ENCODE measurements around the gene DHX35.

The DHX35 gene

DNA sequence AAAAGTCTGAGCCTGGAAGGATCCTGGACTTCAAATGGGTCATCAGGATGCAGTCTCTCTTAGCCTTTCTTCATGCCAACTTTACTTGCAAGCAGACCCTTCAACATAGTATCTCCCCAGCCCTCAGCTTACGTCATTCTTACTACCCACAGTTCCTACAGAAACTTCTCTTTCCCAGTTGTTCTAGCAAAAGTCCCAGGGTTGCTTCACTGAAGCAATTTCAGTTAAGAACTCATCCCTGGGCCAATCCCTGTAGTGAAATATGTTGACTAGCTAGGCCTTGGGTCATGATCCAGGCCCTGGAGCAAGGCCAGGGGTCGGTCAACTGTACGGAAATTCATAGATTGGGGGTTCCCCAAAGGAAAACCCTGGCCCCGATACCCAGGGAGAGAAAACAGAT, 44.5 kb upstream of the DHX35 start (continued):
- TF ChIP-seq, protein P1, sequence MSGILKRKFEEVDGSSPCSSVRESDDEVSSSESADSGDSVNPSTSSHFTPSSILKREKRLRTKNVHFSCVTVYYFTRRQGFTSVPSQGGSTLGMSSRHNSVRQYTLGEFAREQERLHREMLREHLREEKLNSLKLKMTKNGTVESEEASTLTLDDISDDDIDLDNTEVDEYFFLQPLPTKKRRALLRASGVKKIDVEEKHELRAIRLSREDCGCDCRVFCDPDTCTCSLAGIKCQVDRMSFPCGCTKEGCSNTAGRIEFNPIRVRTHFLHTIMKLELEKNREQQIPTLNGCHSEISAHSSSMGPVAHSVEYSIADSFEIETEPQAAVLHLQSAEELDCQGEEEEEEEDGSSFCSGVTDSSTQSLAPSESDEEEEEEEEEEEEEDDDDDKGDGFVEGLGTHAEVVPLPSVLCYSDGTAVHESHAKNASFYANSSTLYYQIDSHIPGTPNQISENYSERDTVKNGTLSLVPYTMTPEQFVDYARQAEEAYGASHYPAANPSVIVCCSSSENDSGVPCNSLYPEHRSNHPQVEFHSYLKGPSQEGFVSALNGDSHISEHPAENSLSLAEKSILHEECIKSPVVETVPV (CRISPR knock-in tag; IDR thresholded peaks at IDR 0.05): no peak
- no peak for TF ChIP-seq SNAI2 (CRISPR knock-in tag; IDR thresholded peaks at IDR 0.05)
- TF ChIP-seq ESRRG (CRISPR knock-in tag; IDR thresholded peaks at IDR 0.05): no peak
- TF ChIP-seq BACH2 (CRISPR knock-in tag; IDR thresholded peaks at IDR 0.05; ENCODE audit: borderline replicate concordance): no peak
- no peak for TF ChIP-seq ZNF8 (CRISPR knock-in tag; IDR thresholded peaks at IDR 0.05)

DNA sequence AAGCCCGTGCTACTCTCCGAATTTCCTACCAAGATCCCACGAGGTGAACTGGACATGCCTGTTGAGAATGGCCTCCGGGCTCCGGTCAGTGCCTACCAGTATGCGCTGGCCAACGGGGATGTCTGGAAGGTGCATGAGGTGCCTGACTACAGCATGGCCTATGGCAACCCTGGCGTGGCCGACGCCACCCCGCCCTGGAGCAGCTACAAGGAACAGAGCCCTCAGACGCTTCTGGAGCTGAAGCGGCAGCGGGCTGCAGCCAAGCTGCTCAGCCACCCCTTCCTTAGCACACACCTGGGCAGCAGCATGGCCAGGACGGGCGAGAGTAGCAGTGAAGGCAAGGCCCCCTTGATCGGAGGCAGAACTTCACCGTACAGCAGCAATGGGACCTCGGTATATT, 44.0 kb upstream of the DHX35 start:
- ATAC-seq: no peak
- TF ChIP-seq CREB5 (CRISPR knock-in tag; IDR thresholded peaks at IDR 0.05; ENCODE audit: low read depth) (no peak), GLIS3 (CRISPR knock-in tag; IDR thresholded peaks at IDR 0.05) (no peak), ZC3H10 (CRISPR knock-in tag; IDR thresholded peaks at IDR 0.05) (no peak), ARNTL (CRISPR knock-in tag; IDR thresholded peaks at IDR 0.05; ENCODE audit: borderline replicate concordance, low read depth) (no peak), CSDC2 (CRISPR knock-in tag; IDR thresholded peaks at IDR 0.05) (no peak), ZNF70 (CRISPR knock-in tag; IDR thresholded peaks at IDR 0.05) (no peak), RARB (CRISPR knock-in tag; IDR thresholded peaks at IDR 0.05) (no peak), TCF4 (CRISPR knock-in tag; IDR thresholded peaks at IDR 0.05; ENCODE audit: borderline replicate concordance) (no peak), OSR1 (CRISPR knock-in tag; IDR thresholded peaks at IDR 0.05) (no peak), ZFP3 (CRISPR knock-in tag; IDR thresholded peaks at IDR 0.05) (no peak), ISL1 (CRISPR knock-in tag; IDR thresholded peaks at IDR 0.05) (no peak), ZFP30 (CRISPR knock-in tag; IDR thresholded peaks at IDR 0.05) (no peak), PPARA (CRISPR knock-in tag; IDR thresholded peaks at IDR 0.05; ENCODE audit: borderline replicate concordance) (no peak), SNAI2 (CRISPR knock-in tag; IDR thresholded peaks at IDR 0.05) (no peak), ESRRG (CRISPR knock-in tag; IDR thresholded peaks at IDR 0.05) (no peak), ZNF8 (CRISPR knock-in tag; IDR thresholded peaks at IDR 0.05) (no peak), BACH2 (CRISPR knock-in tag; IDR thresholded peaks at IDR 0.05; ENCODE audit: borderline replicate concordance) (no peak)
- TF ChIP-seq, protein P2, sequence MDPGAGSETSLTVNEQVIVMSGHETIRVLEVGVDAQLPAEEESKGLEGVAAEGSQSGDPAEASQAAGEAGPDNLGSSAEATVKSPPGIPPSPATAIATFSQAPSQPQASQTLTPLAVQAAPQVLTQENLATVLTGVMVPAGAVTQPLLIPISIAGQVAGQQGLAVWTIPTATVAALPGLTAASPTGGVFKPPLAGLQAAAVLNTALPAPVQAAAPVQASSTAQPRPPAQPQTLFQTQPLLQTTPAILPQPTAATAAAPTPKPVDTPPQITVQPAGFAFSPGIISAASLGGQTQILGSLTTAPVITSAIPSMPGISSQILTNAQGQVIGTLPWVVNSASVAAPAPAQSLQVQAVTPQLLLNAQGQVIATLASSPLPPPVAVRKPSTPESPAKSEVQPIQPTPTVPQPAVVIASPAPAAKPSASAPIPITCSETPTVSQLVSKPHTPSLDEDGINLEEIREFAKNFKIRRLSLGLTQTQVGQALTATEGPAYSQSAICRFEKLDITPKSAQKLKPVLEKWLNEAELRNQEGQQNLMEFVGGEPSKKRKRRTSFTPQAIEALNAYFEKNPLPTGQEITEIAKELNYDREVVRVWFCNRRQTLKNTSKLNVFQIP (CRISPR knock-in tag; IDR thresholded peaks at IDR 0.05; ENCODE audit: borderline replicate concordance, low read depth): no peak
- TF ChIP-seq, protein P1 (CRISPR knock-in tag; IDR thresholded peaks at IDR 0.05): no peak
- TF ChIP-seq, protein P3, sequence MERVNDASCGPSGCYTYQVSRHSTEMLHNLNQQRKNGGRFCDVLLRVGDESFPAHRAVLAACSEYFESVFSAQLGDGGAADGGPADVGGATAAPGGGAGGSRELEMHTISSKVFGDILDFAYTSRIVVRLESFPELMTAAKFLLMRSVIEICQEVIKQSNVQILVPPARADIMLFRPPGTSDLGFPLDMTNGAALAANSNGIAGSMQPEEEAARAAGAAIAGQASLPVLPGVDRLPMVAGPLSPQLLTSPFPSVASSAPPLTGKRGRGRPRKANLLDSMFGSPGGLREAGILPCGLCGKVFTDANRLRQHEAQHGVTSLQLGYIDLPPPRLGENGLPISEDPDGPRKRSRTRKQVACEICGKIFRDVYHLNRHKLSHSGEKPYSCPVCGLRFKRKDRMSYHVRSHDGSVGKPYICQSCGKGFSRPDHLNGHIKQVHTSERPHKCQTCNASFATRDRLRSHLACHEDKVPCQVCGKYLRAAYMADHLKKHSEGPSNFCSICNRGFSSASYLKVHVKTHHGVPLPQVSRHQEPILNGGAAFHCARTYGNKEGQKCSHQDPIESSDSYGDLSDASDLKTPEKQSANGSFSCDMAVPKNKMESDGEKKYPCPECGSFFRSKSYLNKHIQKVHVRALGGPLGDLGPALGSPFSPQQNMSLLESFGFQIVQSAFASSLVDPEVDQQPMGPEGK (CRISPR knock-in tag; IDR thresholded peaks at IDR 0.05; ENCODE audit: borderline replicate concordance): no peak

DNA sequence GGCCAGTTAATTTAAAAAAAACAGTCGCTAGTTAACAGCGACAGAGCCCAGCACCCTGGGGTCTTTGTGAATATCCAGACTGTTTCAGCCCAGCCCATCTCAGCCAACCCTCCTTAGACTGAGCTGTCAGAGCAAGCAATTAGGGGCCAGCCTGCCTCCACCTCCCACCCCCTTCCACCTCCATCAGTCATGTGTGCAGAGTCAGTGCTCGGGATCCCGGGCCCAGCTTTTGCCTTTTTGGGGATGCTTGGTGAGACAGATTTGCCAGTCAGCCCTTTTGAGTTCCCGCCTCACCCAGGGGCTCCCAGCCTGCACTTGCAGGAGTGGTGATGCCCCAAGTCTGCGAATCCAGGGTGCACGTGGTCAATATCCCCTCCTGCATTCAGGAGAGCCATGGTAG, 42.5 kb upstream of the DHX35 start:
- ATAC-seq: no peak
- TF ChIP-seq, protein P3 (CRISPR knock-in tag; IDR thresholded peaks at IDR 0.05; ENCODE audit: borderline replicate concordance): no peak
- no peak for TF ChIP-seq ZNF8 (CRISPR knock-in tag; IDR thresholded peaks at IDR 0.05)
- TF ChIP-seq ZFP3 (CRISPR knock-in tag; IDR thresholded peaks at IDR 0.05): no peak
- no peak for TF ChIP-seq RARB (CRISPR knock-in tag; IDR thresholded peaks at IDR 0.05)
- TF ChIP-seq ESRRG (CRISPR knock-in tag; IDR thresholded peaks at IDR 0.05): no peak
- TF ChIP-seq TCF4 (CRISPR knock-in tag; IDR thresholded peaks at IDR 0.05; ENCODE audit: borderline replicate concordance): no peak
- TF ChIP-seq ISL1 (CRISPR knock-in tag; IDR thresholded peaks at IDR 0.05): no peak
- no peak for TF ChIP-seq CSDC2 (CRISPR knock-in tag; IDR thresholded peaks at IDR 0.05)
- no peak for TF ChIP-seq BACH2 (CRISPR knock-in tag; IDR thresholded peaks at IDR 0.05; ENCODE audit: borderline replicate concordance)
- TF ChIP-seq, protein P1 (CRISPR knock-in tag; IDR thresholded peaks at IDR 0.05): no peak
- no peak for TF ChIP-seq TSHZ2 (CRISPR knock-in tag; IDR thresholded peaks at IDR 0.05)
- TF ChIP-seq ARNTL (CRISPR knock-in tag; IDR thresholded peaks at IDR 0.05; ENCODE audit: borderline replicate concordance, low read depth): no peak
- no peak for TF ChIP-seq OSR1 (CRISPR knock-in tag; IDR thresholded peaks at IDR 0.05)
